Transverse colon (tissue), 3 donors: ENCODE results near the gene SULT1A3.

Experiments
- POLR2A ChIP-seq: fragments of 450-650 bp; IDR thresholded peaks from one replicate; pipeline ENCODE4 v1.6.1; 2016; ENCODE audit warnings: antibody characterized with exemption, mild to moderate bottlenecking, moderate library complexity
- POLR2AphosphoS5 ChIP-seq, 3 donors: sonication (generic); formaldehyde crosslinking; IDR thresholded peaks; one replicate each; pipeline ENCODE4 v1.6.1; 2016; ENCODE audit warnings: antibody characterized with exemption in 3 of 3

- TF ChIP-seq POLR2AphosphoS5 (IDR thresholded peaks at IDR 0.05) (peak in 1 of 3 donors; percentile 9), POLR2A (no peak)
Observed at GRCh38 chr16:30185683-30186421, 13.2 kb upstream of the SULT1A3 start.
